ENCODE data around the gene RSRP1. TPM values are rescaled to one million over a fixed set of nuclear protein-coding genes. Genes with fewer than 3 reads are reported as not detected.

The RSRP1 gene
- total and polyA plus RNA-seq, 2 of the 4 experiments (the other 2 are of a cell fraction) = 71.0 TPM

GRCh38 chr1:25194054-25194453, 53.2 kb downstream of the RSRP1 start:
- no peak overlapping the region for H3K18ac ChIP-seq (ENCODE audit: low read depth, low read length)
- no peak overlapping the region for H2BK120ac ChIP-seq (ENCODE audit: low read depth, low read length)
- H2AK9ac ChIP-seq (replicated peaks; ENCODE audit: low read depth, low read length, poor library complexity) = no peak overlapping the region
- H2BK15ac ChIP-seq (ENCODE audit: low read depth, low read length) = no peak overlapping the region
- no peak overlapping the region for H2BK20ac ChIP-seq (ENCODE audit: low read depth, low read length)
- no peak overlapping the region for H4K5ac ChIP-seq (ENCODE audit: low read depth, low read length)
- POLR2A ChIA-PET (ENCODE audit: unreplicated experiment) = no interaction called here
- no peaks in the 10 kb centered on the region for H3K79me1 ChIP-seq (ENCODE audit: low read depth in 1 of 2, low read length in 2 of 2)
- H4K91ac ChIP-seq (ENCODE audit: insufficient read depth, low read depth, low read length) = no peak overlapping the region
- H3K4me2 ChIP-seq (ENCODE audit: low read depth, low read length) = no peak overlapping the region
- H2BK5ac ChIP-seq (ENCODE audit: low read depth, low read length, poor library complexity, severe bottlenecking) = no peak overlapping the region
- no peak overlapping the region for H4K8ac ChIP-seq (ENCODE audit: low read depth in 2 of 2, low read length in 2 of 2)
- H3K9ac ChIP-seq (ENCODE audit: low read depth, low read length) = no peak overlapping the region
- TF ChIP-seq RAD21 (IDR thresholded peaks at IDR 0.05; ENCODE audit: low read length) = no peak
- no peak for TF ChIP-seq MAFK (IDR thresholded peaks at IDR 0.05; ENCODE audit: low read depth, low read length)
- no peak for TF ChIP-seq FOS (IDR thresholded peaks at IDR 0.05; ENCODE audit: low read depth, low read length)
- no peak for TF ChIP-seq POLR2A (IDR thresholded peaks at IDR 0.05; ENCODE audit: low read depth, low read length)
- no peak for TF ChIP-seq ELK1 (IDR thresholded peaks at IDR 0.05; ENCODE audit: borderline replicate concordance, low read depth, low read length)
- no peak for TF ChIP-seq CHD1 (IDR thresholded peaks at IDR 0.05; ENCODE audit: low read depth, low read length)
- TF ChIP-seq NFE2L2 (IDR thresholded peaks at IDR 0.05; ENCODE audit: low read depth, low read length) = no peak
- no peak for TF ChIP-seq RFX5 (IDR thresholded peaks at IDR 0.05; ENCODE audit: low read depth, low read length)
- TF ChIP-seq CEBPB (IDR thresholded peaks at IDR 0.05; ENCODE audit: low read depth, low read length) = no peak
- no peak for TF ChIP-seq RCOR1 (IDR thresholded peaks at IDR 0.05; ENCODE audit: insufficient replicate concordance, low read length)
- no peak for TF ChIP-seq USF2 (IDR thresholded peaks at IDR 0.05; ENCODE audit: low read depth, low read length)
- no peak for TF ChIP-seq SMC3 (IDR thresholded peaks at IDR 0.05; ENCODE audit: low read depth, low read length)
- no peak for TF ChIP-seq BHLHE40 (IDR thresholded peaks at IDR 0.05; ENCODE audit: low read depth, low read length)
- TF ChIP-seq CTCF (conservative IDR thresholded peaks at IDR 0.05; ENCODE audit: low read depth, low read length) = no peak
- no peak for TF ChIP-seq MAZ (IDR thresholded peaks at IDR 0.05; ENCODE audit: borderline replicate concordance, low read depth, low read length)
- no peak for TF ChIP-seq MXI1 (IDR thresholded peaks at IDR 0.05; ENCODE audit: borderline replicate concordance, low read depth, low read length)
- no peak overlapping the region for H3K4me3 ChIP-seq (ENCODE audit: insufficient read depth, low read depth, low read length)
- peak overlapping the region; percentile 8 for H2AFZ ChIP-seq (replicated peaks; ENCODE audit: low read length, poor library complexity)
- no peaks in the 10 kb centered on the region for H3K9me1 ChIP-seq (ENCODE audit: insufficient read depth, low read length)
- dilution Hi-C loops (cut with HindIII; ENCODE audit: low sequenced_read_pairs, unreplicated experiment) = no loop called here
- intact Hi-C loops (cut with micrococcal nuclease) = no loop called here
- no peaks in the 10 kb centered on the region for H3K4me1 ChIP-seq (ENCODE audit: control insufficient read depth, insufficient read depth, low read length)
- H3K36me3 ChIP-seq (ENCODE audit: control insufficient read depth, insufficient read depth, low read length) = no peaks in the 10 kb centered on the region
- CTCF ChIA-PET = interaction anchor here (1.2 kb wide), 1 partner anchor 10 kb away, joined by 3 read pairs; no protein-coding TSS in a partner anchor
- in situ Hi-C loops (cut with MboI; ENCODE audit: low sequenced_read_pairs) = no loop called here
- H3K14ac ChIP-seq (replicated peaks; ENCODE audit: low read depth, low read length) = no peak overlapping the region
- DNase-seq (no peak), ATAC-seq (ENCODE audit: low read depth) (no peak)
- no peak overlapping the region for H3K27ac ChIP-seq (ENCODE audit: insufficient read depth, low read length)
- H3K23ac ChIP-seq (ENCODE audit: low read depth, low read length) = no peak overlapping the region
- H3K9me3 ChIP-seq (ENCODE audit: control insufficient read depth, insufficient read depth, low read length) = no peaks in the 10 kb centered on the region
- WGBS, 2 experiments (ENCODE audit: extremely low coverage in 2 of 2, insufficient read length in 1 of 2) = 65 to 100% methylated on average over 4 to 8 of the region's 8 CpGs
- no TSS peak for BruUV-seq (replicated peaks)
- H3K27me3 ChIP-seq (ENCODE audit: control insufficient read depth, insufficient read depth, low read length) = peaks cover 63% of the 10 kb centered on the region
- H2AK5ac ChIP-seq (ENCODE audit: low read depth, low read length) = peak overlapping the region; percentile 0; the same call in 1 of the 2 replicates
- H3K56ac ChIP-seq (ENCODE audit: extremely low read depth, insufficient read depth, low read length) = no peak overlapping the region
- H3K4ac ChIP-seq (ENCODE audit: low read depth, low read length) = no peak overlapping the region
- H4K20me1 ChIP-seq (ENCODE audit: insufficient read depth, low read length) = no peaks in the 10 kb centered on the region
